Ovary (tissue), 3 donors: ENCODE results near the gene SMTNL2.

ENCODE experiments used
- POLR2A ChIP-seq: fragments of 450-650 bp; IDR thresholded peaks from one replicate; pipeline ENCODE4 v1.6.1; 2017; ENCODE audit warnings: antibody characterized with exemption, mild to moderate bottlenecking, moderate library complexity
- TF ChIP-seq, protein P1 (sequence below), 3 donors: fragments of 450-650 bp in 2 of 3; fragments of 200-600 bp in 1 of 3; IDR thresholded peaks; one replicate each; pipeline versions ENCODE4 v1.5.1 to v1.8.0; 2016 to 2022; ENCODE audit warnings: antibody characterized with exemption in 3 of 3, mild to moderate bottlenecking in 1 of 3
- donor health status: DM: no; HTN: no; CAD: no.

DNA sequence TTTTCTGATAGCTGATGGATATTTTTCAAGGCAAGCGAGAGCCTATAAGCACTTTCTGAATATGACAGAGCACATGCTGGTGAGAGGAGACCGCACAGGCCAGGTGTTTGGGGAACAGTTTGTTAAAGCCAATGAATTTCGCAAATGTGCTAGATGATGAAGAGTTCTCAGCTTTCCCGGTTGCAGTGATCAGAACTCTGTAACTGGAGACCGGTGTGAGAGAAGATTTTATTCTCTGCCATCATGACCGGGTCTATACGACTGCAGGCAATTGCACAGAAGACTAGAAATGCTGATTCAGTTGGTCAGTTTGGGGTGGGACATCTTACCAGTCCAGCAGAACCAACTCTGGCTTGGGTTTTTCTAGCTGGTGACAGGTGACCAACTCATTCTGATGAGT lies 25.4 kb downstream of the SMTNL2 start:
- TF ChIP-seq POLR2A: no peak
- TF ChIP-seq, protein P1, sequence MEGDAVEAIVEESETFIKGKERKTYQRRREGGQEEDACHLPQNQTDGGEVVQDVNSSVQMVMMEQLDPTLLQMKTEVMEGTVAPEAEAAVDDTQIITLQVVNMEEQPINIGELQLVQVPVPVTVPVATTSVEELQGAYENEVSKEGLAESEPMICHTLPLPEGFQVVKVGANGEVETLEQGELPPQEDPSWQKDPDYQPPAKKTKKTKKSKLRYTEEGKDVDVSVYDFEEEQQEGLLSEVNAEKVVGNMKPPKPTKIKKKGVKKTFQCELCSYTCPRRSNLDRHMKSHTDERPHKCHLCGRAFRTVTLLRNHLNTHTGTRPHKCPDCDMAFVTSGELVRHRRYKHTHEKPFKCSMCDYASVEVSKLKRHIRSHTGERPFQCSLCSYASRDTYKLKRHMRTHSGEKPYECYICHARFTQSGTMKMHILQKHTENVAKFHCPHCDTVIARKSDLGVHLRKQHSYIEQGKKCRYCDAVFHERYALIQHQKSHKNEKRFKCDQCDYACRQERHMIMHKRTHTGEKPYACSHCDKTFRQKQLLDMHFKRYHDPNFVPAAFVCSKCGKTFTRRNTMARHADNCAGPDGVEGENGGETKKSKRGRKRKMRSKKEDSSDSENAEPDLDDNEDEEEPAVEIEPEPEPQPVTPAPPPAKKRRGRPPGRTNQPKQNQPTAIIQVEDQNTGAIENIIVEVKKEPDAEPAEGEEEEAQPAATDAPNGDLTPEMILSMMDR (IDR thresholded peaks at IDR 0.05): no peak
